ENCODE data around the gene STAT5B. TPM values are rescaled to one million over a fixed set of nuclear protein-coding genes. Genes with fewer than 3 reads are reported as not detected.
"Not testable (repeated sequence)": the region's sequence is repeated elsewhere in the genome, so short reads cannot be mapped to it uniquely, and the experiment has no call there.

STAT5B gene
- total RNA-seq, 1 experiment from 2014 or later: 102 TPM

GRCh38 chr17:42321555-42321954 is 45.4 kb upstream of the STAT5B start:
- H3K4me3 ChIP-seq (ENCODE audit: low read depth in 2 of 2, low read length in 2 of 2): no peak overlapping the region
- no peaks in the 10 kb centered on the region for H3K27me3 ChIP-seq (ENCODE audit: control insufficient read depth, insufficient read depth, low read length)
- no peak for DNase-seq (ENCODE audit: low read depth, low spot score)
- POLR2A ChIA-PET: no interaction called here
- CTCF ChIA-PET: interaction anchor here (0.7 kb wide), 1 partner anchor 56 kb away, joined by 5 read pairs; no protein-coding TSS in a partner anchor
- TF ChIP-seq SIN3A (IDR thresholded peaks at IDR 0.05; ENCODE audit: borderline replicate concordance, insufficient read depth, low read depth, low read length) (no peak), POLR2AphosphoS5 (IDR thresholded peaks at IDR 0.05; ENCODE audit: low read depth, low read length) (0 out of 2 replicates have a peak, but pooled peaks have one; percentile 18)
- TF ChIP-seq, protein P1, sequence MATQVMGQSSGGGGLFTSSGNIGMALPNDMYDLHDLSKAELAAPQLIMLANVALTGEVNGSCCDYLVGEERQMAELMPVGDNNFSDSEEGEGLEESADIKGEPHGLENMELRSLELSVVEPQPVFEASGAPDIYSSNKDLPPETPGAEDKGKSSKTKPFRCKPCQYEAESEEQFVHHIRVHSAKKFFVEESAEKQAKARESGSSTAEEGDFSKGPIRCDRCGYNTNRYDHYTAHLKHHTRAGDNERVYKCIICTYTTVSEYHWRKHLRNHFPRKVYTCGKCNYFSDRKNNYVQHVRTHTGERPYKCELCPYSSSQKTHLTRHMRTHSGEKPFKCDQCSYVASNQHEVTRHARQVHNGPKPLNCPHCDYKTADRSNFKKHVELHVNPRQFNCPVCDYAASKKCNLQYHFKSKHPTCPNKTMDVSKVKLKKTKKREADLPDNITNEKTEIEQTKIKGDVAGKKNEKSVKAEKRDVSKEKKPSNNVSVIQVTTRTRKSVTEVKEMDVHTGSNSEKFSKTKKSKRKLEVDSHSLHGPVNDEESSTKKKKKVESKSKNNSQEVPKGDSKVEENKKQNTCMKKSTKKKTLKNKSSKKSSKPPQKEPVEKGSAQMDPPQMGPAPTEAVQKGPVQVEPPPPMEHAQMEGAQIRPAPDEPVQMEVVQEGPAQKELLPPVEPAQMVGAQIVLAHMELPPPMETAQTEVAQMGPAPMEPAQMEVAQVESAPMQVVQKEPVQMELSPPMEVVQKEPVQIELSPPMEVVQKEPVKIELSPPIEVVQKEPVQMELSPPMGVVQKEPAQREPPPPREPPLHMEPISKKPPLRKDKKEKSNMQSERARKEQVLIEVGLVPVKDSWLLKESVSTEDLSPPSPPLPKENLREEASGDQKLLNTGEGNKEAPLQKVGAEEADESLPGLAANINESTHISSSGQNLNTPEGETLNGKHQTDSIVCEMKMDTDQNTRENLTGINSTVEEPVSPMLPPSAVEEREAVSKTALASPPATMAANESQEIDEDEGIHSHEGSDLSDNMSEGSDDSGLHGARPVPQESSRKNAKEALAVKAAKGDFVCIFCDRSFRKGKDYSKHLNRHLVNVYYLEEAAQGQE (IDR thresholded peaks at IDR 0.05; ENCODE audit: insufficient read depth in 1 of 2, low read depth in 2 of 2, low read length in 1 of 2): no peak
- BruUV-seq (replicated peaks): TSS peak; percentile 59
- H3K36me3 ChIP-seq (ENCODE audit: control insufficient read depth, insufficient read depth, low read length): peaks cover 10% of the 10 kb centered on the region; the same call in 1 of the 2 replicates
- H3K4me1 ChIP-seq (ENCODE audit: control insufficient read depth, insufficient read depth, low read length): peaks cover 49% of the 10 kb centered on the region
- H3K9me3 ChIP-seq (ENCODE audit: control insufficient read depth, insufficient read depth, low read depth, low read length): no peaks in the 10 kb centered on the region
- in situ Hi-C loops (cut with HindIII; ENCODE audit: low pct_unique_long_range_greater_than_20kb, low sequenced_read_pairs): no loop called here
- ATAC-seq: no peak
- peak overlapping the region; percentile 98 for H3K27ac ChIP-seq (ENCODE audit: low read length)
- intact Hi-C loops (cut with micrococcal nuclease; ENCODE audit: unreplicated experiment): loop anchor here (10.0 kb wide), 1 partner anchor 63 kb away; the partner anchor contains the start of gene STAT3

GRCh38 chr17:42317967-42318366 is 41.8 kb upstream of the STAT5B start:
- DNase-seq (ENCODE audit: low read depth, low spot score); H3K27me3 ChIP-seq (ENCODE audit: control insufficient read depth, insufficient read depth, low read length); POLR2A ChIA-PET; H3K4me3 ChIP-seq (ENCODE audit: low read depth in 2 of 2, low read length in 2 of 2); in situ Hi-C loops (cut with HindIII; ENCODE audit: low pct_unique_long_range_greater_than_20kb, low sequenced_read_pairs); H3K36me3 ChIP-seq (ENCODE audit: control insufficient read depth, insufficient read depth, low read length); BruUV-seq (replicated peaks); H3K9me3 ChIP-seq (ENCODE audit: control insufficient read depth, insufficient read depth, low read depth, low read length); ATAC-seq: not testable (repeated sequence)
- intact Hi-C loops (cut with micrococcal nuclease; ENCODE audit: unreplicated experiment): loop anchor here (10.0 kb wide), 1 partner anchor 207 kb away; no protein-coding TSS in a partner anchor
- Histone ChIP-seq H3K4me1 (ENCODE audit: control insufficient read depth, insufficient read depth, low read length) (peaks cover 56% of the 10 kb centered on the region), H3K27ac (ENCODE audit: low read length) (peak overlapping the region; percentile 70; the same call in 1 of the 2 replicates)
- CTCF ChIA-PET: interaction anchor here (0.6 kb wide), 1 partner anchor 96 kb away, joined by 3 read pairs; no protein-coding TSS in a partner anchor

- CTCF ChIA-PET: interaction anchor here (0.6 to 0.7 kb wide), 2 partner anchors 95 to 515 kb away, joined by 3 read pairs; no protein-coding TSS in a partner anchor
- in situ Hi-C loops (cut with HindIII; ENCODE audit: low pct_unique_long_range_greater_than_20kb, low sequenced_read_pairs): no loop called here
Observed at GRCh38 chr17:42317266-42317845, 41.2 kb upstream of the STAT5B start.

More at GRCh38 chr17:42317266-42317845, 41.2 kb upstream of the STAT5B start:
- no TSS peak for BruUV-seq (replicated peaks)
- Histone ChIP-seq H3K27ac (ENCODE audit: low read length) (peak overlapping the region; percentile 70), H3K4me1 (ENCODE audit: control insufficient read depth, insufficient read depth, low read length) (peaks cover 56% of the 10 kb centered on the region), H3K9me3 (ENCODE audit: control insufficient read depth, insufficient read depth, low read depth, low read length) (no peaks in the 10 kb centered on the region), H3K27me3 (ENCODE audit: control insufficient read depth, insufficient read depth, low read length) (no peaks in the 10 kb centered on the region), H3K4me3 (ENCODE audit: low read depth in 2 of 2, low read length in 2 of 2) (no peak overlapping the region), H3K36me3 (ENCODE audit: control insufficient read depth, insufficient read depth, low read length) (peaks cover 4% of the 10 kb centered on the region; the same call in 1 of the 2 replicates)
- DNase-seq (ENCODE audit: low read depth, low spot score): no peak
- no peak for TF ChIP-seq SIN3A (IDR thresholded peaks at IDR 0.05; ENCODE audit: borderline replicate concordance, insufficient read depth, low read depth, low read length)
- TF ChIP-seq, protein P2, sequence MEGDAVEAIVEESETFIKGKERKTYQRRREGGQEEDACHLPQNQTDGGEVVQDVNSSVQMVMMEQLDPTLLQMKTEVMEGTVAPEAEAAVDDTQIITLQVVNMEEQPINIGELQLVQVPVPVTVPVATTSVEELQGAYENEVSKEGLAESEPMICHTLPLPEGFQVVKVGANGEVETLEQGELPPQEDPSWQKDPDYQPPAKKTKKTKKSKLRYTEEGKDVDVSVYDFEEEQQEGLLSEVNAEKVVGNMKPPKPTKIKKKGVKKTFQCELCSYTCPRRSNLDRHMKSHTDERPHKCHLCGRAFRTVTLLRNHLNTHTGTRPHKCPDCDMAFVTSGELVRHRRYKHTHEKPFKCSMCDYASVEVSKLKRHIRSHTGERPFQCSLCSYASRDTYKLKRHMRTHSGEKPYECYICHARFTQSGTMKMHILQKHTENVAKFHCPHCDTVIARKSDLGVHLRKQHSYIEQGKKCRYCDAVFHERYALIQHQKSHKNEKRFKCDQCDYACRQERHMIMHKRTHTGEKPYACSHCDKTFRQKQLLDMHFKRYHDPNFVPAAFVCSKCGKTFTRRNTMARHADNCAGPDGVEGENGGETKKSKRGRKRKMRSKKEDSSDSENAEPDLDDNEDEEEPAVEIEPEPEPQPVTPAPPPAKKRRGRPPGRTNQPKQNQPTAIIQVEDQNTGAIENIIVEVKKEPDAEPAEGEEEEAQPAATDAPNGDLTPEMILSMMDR (IDR thresholded peaks at IDR 0.05): no peak
- TF ChIP-seq, protein P1 (IDR thresholded peaks at IDR 0.05; ENCODE audit: insufficient read depth in 1 of 2, low read depth in 2 of 2, low read length in 1 of 2): no peak
- no peak for TF ChIP-seq TCF7L2 (IDR thresholded peaks at IDR 0.05; ENCODE audit: low read depth, low read length)
- ATAC-seq: no peak
- intact Hi-C loops (cut with micrococcal nuclease; ENCODE audit: unreplicated experiment): loop anchor here (10.0 kb wide), 1 partner anchor 207 kb away; no protein-coding TSS in a partner anchor
- POLR2A ChIA-PET: interaction anchor here (0.6 kb wide), 1 partner anchor 22 kb away, joined by 5 read pairs; no protein-coding TSS in a partner anchor
